Trophoblast cell (in vitro differentiated cells and primary cell): ENCODE measurements around the gene CDHR4. TPM values are rescaled to one million over a fixed set of nuclear protein-coding genes. Genes with fewer than 3 reads are reported as not detected.
A peak's percentile ranks its signal among the peaks of the same experiment; 100 is the strongest.

Experiments used
- DNase-seq, 2 donors: peaks; one replicate each; pipeline ENCODE4 v3.0.0-alpha.2; 2016
- H2AFZ ChIP-seq: 2 replicates; pipeline ENCODE4 v1.6.1; 2013; ENCODE audit warnings: low read length, moderate library complexity, mild to moderate bottlenecking; ENCODE audit not compliant: insufficient read depth, poor library complexity
- H2AK5ac ChIP-seq: 2 replicates; pipeline ENCODE4 v1.6.1; 2013; ENCODE audit warnings: mild to moderate bottlenecking, low read length
- H2BK120ac ChIP-seq: 2 replicates; pipeline ENCODE4 v1.6.1; 2013; ENCODE audit warnings: low read length, mild to moderate bottlenecking, moderate library complexity; ENCODE audit not compliant: insufficient read depth, poor library complexity
- H2BK12ac ChIP-seq: 2 replicates; pipeline ENCODE4 v1.6.1; 2013; ENCODE audit warnings: mild to moderate bottlenecking, low read length, moderate library complexity
- H2BK5ac ChIP-seq: 2 replicates; pipeline ENCODE4 v1.6.1; 2013; ENCODE audit warnings: low read length, low read depth, moderate library complexity, mild to moderate bottlenecking; ENCODE audit not compliant: poor library complexity
- H3K14ac ChIP-seq: 2 replicates; pipeline ENCODE4 v1.6.1; 2013; ENCODE audit warnings: mild to moderate bottlenecking, low read length
- H3K18ac ChIP-seq: 2 replicates; pipeline ENCODE4 v1.6.1; 2013; ENCODE audit warnings: mild to moderate bottlenecking, low read length
- H3K23ac ChIP-seq: 2 replicates; pipeline ENCODE4 v1.6.1; 2013; ENCODE audit warnings: low read length
- H3K27ac ChIP-seq: 2 replicates; pipeline ENCODE4 v1.5.1; 2013; ENCODE audit warnings: low read depth, mild to moderate bottlenecking, inconsistent platforms, low read length, moderate library complexity
- H3K27me3 ChIP-seq: 2 replicates; pipeline ENCODE4 v1.6.1; 2013; ENCODE audit warnings: inconsistent platforms, mild to moderate bottlenecking, low read length, moderate library complexity; ENCODE audit not compliant: insufficient read depth
- H3K36me3 ChIP-seq, 2 experiments: 1 replicate in 1 of 2; 2 replicates in 1 of 2; pipeline ENCODE4 v1.6.1; 2013; ENCODE audit warnings: low read length in 2 of 2, mild to moderate bottlenecking in 2 of 2, moderate library complexity in 1 of 2; ENCODE audit not compliant: insufficient read depth in 2 of 2, control insufficient read depth in 1 of 2
- H3K4ac ChIP-seq: 2 replicates; pipeline ENCODE4 v1.6.1; 2013; ENCODE audit warnings: low read depth, mild to moderate bottlenecking, low read length, moderate library complexity
- H3K4me1 ChIP-seq, 2 experiments: 1 replicate in 1 of 2; 2 replicates in 1 of 2; pipeline ENCODE4 v1.6.1; 2013; ENCODE audit warnings: low read length in 2 of 2, mild to moderate bottlenecking in 2 of 2, moderate library complexity in 1 of 2; ENCODE audit not compliant: insufficient read depth in 2 of 2, control insufficient read depth in 1 of 2
- H3K4me2 ChIP-seq: 2 replicates; pipeline ENCODE4 v1.6.1; 2013; ENCODE audit warnings: inconsistent platforms, mild to moderate bottlenecking, low read length, moderate library complexity
- H3K4me3 ChIP-seq: 2 replicates; pipeline ENCODE4 v1.5.1; 2013; ENCODE audit warnings: mild to moderate bottlenecking, low read depth, low read length, inconsistent platforms
- H3K79me1 ChIP-seq: one replicate; pipeline ENCODE4 v1.6.1; 2013; ENCODE audit warnings: low read length
- H3K79me2 ChIP-seq: 2 replicates; pipeline ENCODE4 v1.6.1; 2013; ENCODE audit warnings: low read length, mild to moderate bottlenecking; ENCODE audit not compliant: control insufficient read depth, insufficient read depth, poor library complexity
- H3K9ac ChIP-seq: 2 replicates; pipeline ENCODE4 v1.6.1; 2013; ENCODE audit warnings: mild to moderate bottlenecking, low read length
- H3K9me3 ChIP-seq: 2 replicates; pipeline ENCODE4 v1.6.1; 2013; ENCODE audit warnings: low read depth, mild to moderate bottlenecking, control low read depth, inconsistent platforms, low read length; ENCODE audit not compliant: insufficient read depth
- H4K12ac ChIP-seq: 2 replicates; pipeline ENCODE4 v1.6.1; 2013; ENCODE audit warnings: low read depth, mild to moderate bottlenecking, low read length, moderate library complexity
- H4K8ac ChIP-seq: 2 replicates; pipeline ENCODE4 v1.6.1; 2013; ENCODE audit warnings: low read depth, mild to moderate bottlenecking, low read length, moderate library complexity
- H4K91ac ChIP-seq: one replicate; pipeline ENCODE4 v1.6.1; 2013; ENCODE audit warnings: low read depth, mild to moderate bottlenecking, low read length, moderate library complexity
- WGBS: extraction: QIAGEN DNeasy Blood & Tissue Kit; methylation state at CpG from one replicate; pipeline ENCODE4 v1.1.7; 2013; ENCODE audit warnings: missing lambda C conversion rate; ENCODE audit not compliant: insufficient read length, insufficient coverage; ENCODE audit errors: extremely low coverage; 5-methylcytosine and 5-hydroxymethylcytosine counted together
- polyA plus RNA-seq: library from polyadenylated mRNA; stranded (reverse); fragments of 200-250 nt; gene quantifications from 2 replicates; pipeline ENCODE4 v1.2.3, GENCODE V29; 2013

CDHR4 gene, protein sequence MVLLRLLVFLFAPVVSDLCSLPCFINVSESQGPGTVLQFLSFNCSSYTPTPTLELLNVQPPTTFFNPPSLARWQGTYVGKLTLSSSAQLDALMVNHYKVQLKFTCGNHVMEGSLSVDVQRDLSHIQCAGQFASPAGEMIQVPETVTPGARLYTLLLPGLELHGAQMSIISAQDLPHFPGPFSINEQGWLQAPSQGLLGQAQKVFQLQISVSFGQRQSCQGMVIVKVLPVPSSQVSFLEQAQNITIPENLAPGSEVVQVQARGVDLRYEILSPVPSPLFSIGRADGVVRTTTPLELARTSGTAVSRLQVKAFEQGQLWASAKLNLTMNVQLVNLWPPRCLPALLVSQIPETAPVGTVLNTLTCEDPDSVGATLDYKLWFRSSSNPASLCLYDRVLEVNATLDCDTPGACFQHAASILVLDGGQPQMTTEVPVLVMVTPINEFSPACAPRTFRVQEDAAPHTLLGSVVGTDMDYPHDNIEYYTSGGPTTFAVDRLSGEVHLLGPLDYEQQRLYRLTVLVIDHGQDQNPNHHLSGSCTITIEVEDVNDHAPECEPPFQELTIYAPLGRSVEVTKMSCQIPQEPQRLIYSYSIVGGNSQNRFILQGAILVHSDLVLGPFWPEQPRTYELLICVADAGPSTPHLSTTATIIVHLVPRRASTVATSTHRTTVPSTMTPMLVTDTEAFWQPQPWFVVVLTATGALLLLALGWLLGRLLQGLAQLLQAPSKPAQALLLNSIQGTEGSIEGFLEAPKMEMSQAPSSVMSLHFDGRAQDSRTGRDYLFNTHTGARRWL
- 0.07 TPM in 1 of 2 replicates, not detected in the other for polyA plus RNA-seq

DNA sequence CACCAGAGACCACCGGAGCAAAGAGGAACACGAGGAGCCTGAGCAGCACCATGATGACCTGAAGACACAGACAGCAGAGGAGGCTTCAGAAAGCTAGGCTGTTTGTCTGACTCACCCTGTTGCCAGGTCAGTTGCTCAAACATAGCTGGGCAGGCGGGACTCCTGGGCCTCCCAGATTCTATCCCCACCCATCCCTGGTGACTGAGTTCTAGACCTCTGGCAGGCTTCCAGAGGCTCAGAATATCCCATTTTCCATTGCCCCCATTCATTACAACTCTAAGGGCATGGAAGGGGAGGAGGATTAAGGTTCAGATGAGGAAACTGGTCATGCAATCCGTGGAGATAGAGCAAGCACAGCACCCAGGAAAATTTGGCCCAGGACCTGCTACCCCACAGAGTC is at the start of gene CDHR4:
TSS of gene CDHR4 (minus strand) at position 113 of the 400 bp plus-strand sequence. CDS start at position 52, 61 bp downstream.
- no peak within 1 kb of the TSS for H4K12ac ChIP-seq
- no peak within 1 kb of the TSS for H2BK12ac ChIP-seq
- H3K27ac ChIP-seq: no peak within 1 kb of the TSS
- DNase-seq: peak in 1 of 2 donors; percentile 44
- no CpG with 5 or more reads among the region's 4 CpGs for WGBS
- H2AFZ ChIP-seq: no peak within 1 kb of the TSS
- H3K23ac ChIP-seq: no peak within 1 kb of the TSS
- H4K8ac ChIP-seq: no peak within 1 kb of the TSS
- H3K79me1 ChIP-seq: peaks cover 2% of the 10 kb centered on the region
- H3K18ac ChIP-seq: no peak within 1 kb of the TSS
- no peaks in the 10 kb centered on the region for H3K36me3 ChIP-seq
- no peak within 1 kb of the TSS for H3K9ac ChIP-seq
- no peaks in the 10 kb centered on the region for H3K79me2 ChIP-seq
- no peak within 1 kb of the TSS for H3K14ac ChIP-seq
- no peak within 1 kb of the TSS for H3K4me2 ChIP-seq
- H3K4me3 ChIP-seq: no peak within 1 kb of the TSS
- H2BK5ac ChIP-seq: no peak within 1 kb of the TSS
- H3K9me3 ChIP-seq: no peaks in the 10 kb centered on the region
- no peak within 1 kb of the TSS for H2AK5ac ChIP-seq
- no peaks in the 10 kb centered on the region for H3K27me3 ChIP-seq
- no peak within 1 kb of the TSS for H3K4ac ChIP-seq
- no peak within 1 kb of the TSS for H4K91ac ChIP-seq
- no peak within 1 kb of the TSS for H2BK120ac ChIP-seq
- H3K4me1 ChIP-seq: peaks cover 8 to 12% of the 10 kb centered on the region in 2 experiments

DNA sequence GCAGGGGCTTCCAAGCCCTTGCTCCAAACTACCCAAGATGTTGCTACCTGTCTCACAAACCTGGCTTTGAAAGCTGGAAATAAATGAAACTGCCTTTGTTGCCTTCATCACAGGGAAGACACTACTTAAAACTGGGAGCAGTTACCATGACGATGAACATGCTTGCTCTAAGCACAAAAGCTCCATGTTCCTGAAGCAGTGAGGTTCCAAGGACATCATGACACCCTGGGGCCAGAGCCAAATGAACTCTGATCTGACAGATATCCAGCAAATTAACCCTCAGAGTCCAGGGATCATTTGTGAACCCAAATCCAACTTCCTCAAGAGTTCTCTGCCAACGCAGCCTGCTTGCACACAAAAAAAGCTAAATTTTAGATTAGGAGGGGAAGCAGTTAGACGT is 46.0 kb upstream of the CDHR4 start:
- no peak overlapping the region for H2BK120ac ChIP-seq
- H3K4me3 ChIP-seq: no peak overlapping the region
- H3K79me2 ChIP-seq: no peaks in the 10 kb centered on the region
- H3K36me3 ChIP-seq: peaks cover 26 to 28% of the 10 kb centered on the region in 2 experiments
- WGBS: no CpG with 5 or more reads among the region's 3 CpGs
- no peak overlapping the region for H2AK5ac ChIP-seq
- H3K79me1 ChIP-seq: no peaks in the 10 kb centered on the region
- no peaks in the 10 kb centered on the region for H3K27me3 ChIP-seq
- no peak for DNase-seq
- H4K12ac ChIP-seq: no peak overlapping the region
- no peaks in the 10 kb centered on the region for H3K9me3 ChIP-seq
- no peak overlapping the region for H3K23ac ChIP-seq
- no peak overlapping the region for H2AFZ ChIP-seq
- no peak overlapping the region for H3K4ac ChIP-seq
- no peak overlapping the region for H4K91ac ChIP-seq
- no peak overlapping the region for H3K18ac ChIP-seq
- no peak overlapping the region for H3K14ac ChIP-seq
- H3K27ac ChIP-seq: no peak overlapping the region
- H3K4me1 ChIP-seq: no peaks in the 10 kb centered on the region
- H2BK5ac ChIP-seq: no peak overlapping the region
- no peak overlapping the region for H2BK12ac ChIP-seq
- no peak overlapping the region for H4K8ac ChIP-seq
- no peak overlapping the region for H3K9ac ChIP-seq
- H3K4me2 ChIP-seq: no peak overlapping the region

DNA sequence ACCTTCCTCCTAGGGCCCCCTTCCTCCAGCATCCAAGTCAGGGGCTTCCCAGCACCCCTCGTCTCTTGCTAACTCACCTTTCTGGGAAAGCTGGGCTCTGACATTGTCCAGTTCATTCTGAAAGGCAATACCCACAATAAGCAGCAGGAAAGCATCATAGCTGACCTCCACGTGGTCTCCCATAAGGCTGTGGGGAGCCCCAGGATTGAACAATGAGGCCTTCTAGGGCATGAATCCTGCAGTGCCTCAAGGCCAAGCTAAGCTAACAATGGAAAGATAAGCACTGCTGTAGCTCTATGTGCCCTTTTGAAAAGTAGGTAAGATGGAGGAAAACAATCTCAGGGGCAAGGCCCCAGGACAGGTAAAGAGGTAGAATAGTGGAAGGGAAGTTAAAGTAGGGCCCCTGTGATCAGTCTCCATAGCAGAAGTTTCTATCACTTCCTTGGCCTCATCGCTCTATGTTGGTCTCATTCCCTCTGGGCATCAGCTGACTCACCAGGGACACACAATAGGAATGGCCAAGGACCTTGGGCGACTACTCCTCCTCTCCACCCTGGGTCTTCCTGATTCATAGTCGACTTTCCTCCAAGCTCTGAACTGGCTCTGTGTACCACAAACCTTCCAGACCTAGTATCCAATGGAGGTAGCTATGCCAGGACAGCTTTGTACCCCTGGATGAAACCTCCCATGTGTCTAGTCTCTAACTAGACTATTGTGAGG is 45.0 kb upstream of the CDHR4 start:
- Histone ChIP-seq H3K4ac (no peak overlapping the region), H3K27me3 (no peaks in the 10 kb centered on the region), H2BK120ac (no peak overlapping the region)

DNA sequence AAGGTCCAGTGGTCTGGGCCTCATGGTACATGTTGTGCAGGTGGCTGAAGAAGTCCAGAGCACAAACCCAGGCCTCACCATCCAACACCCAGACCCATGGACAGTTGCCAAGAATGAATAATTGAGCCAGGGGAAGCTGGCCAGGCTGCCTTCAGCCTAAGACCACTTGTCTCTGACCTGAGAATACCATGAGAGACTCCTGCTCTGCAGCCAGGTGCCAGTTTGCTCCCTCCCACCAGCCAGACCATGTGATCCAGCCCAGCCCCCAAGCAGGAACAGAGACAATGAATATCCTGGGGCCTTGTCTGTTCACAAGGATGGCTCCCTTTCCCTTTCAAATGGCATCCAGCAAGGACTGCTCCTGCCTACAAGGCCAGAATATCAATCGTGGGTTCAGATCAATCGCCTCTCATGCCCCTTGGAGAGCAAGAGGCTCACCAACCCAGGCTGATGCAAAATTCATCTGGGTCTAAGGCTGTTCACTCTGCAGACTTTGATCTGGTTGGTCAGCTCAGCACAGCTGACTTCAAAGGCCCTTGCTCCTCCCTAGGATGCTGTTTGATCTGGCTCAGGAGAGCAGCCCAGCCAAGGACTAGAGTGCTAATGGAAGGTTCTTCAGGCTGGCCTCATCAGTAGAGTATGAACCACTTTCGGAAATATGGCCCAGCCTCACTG is 43.3 kb upstream of the CDHR4 start:
- Histone ChIP-seq H3K27ac (no peak overlapping the region), H3K79me2 (no peaks in the 10 kb centered on the region), H2AK5ac (no peak overlapping the region), H2BK120ac (no peak overlapping the region), H2BK12ac (no peak overlapping the region), H3K27me3 (no peaks in the 10 kb centered on the region), H3K9ac (no peak overlapping the region), H2AFZ (no peak overlapping the region), H3K4ac (no peak overlapping the region), H3K23ac (no peak overlapping the region), H4K12ac (no peak overlapping the region), H3K4me2 (no peak overlapping the region), H4K8ac (no peak overlapping the region), H2BK5ac (no peak overlapping the region), H3K79me1 (no peaks in the 10 kb centered on the region), H3K4me1 (no peaks in the 10 kb centered on the region), H4K91ac (no peak overlapping the region), H3K36me3 (peaks cover 27 to 34% of the 10 kb centered on the region in 2 experiments), H3K9me3 (no peaks in the 10 kb centered on the region), H3K18ac (no peak overlapping the region), H3K14ac (no peak overlapping the region), H3K4me3 (no peak overlapping the region)
- DNase-seq: no peak
- WGBS: no CpG with 5 or more reads among the region's 3 CpGs

More for the DNA sequence above, 45.0 kb upstream of the CDHR4 start:
- H3K23ac ChIP-seq: no peak overlapping the region
- no peak overlapping the region for H3K14ac ChIP-seq
- H2BK12ac ChIP-seq: no peak overlapping the region
- no peak overlapping the region for H4K91ac ChIP-seq
- H3K9me3 ChIP-seq: no peaks in the 10 kb centered on the region
- no peaks in the 10 kb centered on the region for H3K79me1 ChIP-seq
- no peak overlapping the region for H4K8ac ChIP-seq
- H3K79me2 ChIP-seq: no peaks in the 10 kb centered on the region
- no peak overlapping the region for H3K4me3 ChIP-seq
- H3K4me1 ChIP-seq: no peaks in the 10 kb centered on the region
- H3K4me2 ChIP-seq: no peak overlapping the region
- peaks cover 27 to 30% of the 10 kb centered on the region in 2 experiments for H3K36me3 ChIP-seq
- H3K9ac ChIP-seq: no peak overlapping the region
- no peak overlapping the region for H3K27ac ChIP-seq
- H4K12ac ChIP-seq: no peak overlapping the region
- H2BK5ac ChIP-seq: no peak overlapping the region
- no peak for DNase-seq
- H2AFZ ChIP-seq: no peak overlapping the region
- no peak overlapping the region for H3K18ac ChIP-seq
- WGBS: no CpG with 5 or more reads among the region's 5 CpGs
- no peak overlapping the region for H2AK5ac ChIP-seq
